Keratinocyte (primary cell): ENCODE data around the gene PADI1. TPM values are rescaled to one million over a fixed set of nuclear protein-coding genes. Genes with fewer than 3 reads are reported as not detected.

ENCODE experiments used
- DNase-seq: peaks from one replicate; pipeline ENCODE4 v3.0.0-alpha.2; 2011; ENCODE audit warnings: low read depth, missing footprints, low spot score
- FAIRE-seq: peaks from 2 replicates; lab custom pipeline; 2011; peaks lifted over from hg19 to GRCh38; lab: Jason Lieb, UNC
- H2AFZ ChIP-seq: 2 replicates; pipeline ENCODE4 v1.6.0; 2012; ENCODE audit warnings: low read length, control low read depth, inconsistent platforms; ENCODE audit not compliant: control insufficient read depth
- H3K27ac ChIP-seq: 2 replicates; pipeline ENCODE4 v1.5.1; 2011; ENCODE audit warnings: low read length; ENCODE audit not compliant: control insufficient read depth, insufficient read depth
- H3K27me3 ChIP-seq: 3 replicates; pipeline ENCODE4 v1.6.0; 2011; ENCODE audit warnings: low read length; ENCODE audit not compliant: control insufficient read depth, insufficient read depth; ENCODE audit errors: extremely low read depth
- H3K36me3 ChIP-seq, 2 experiments: 2 replicates in 1 of 2; 3 replicates in 1 of 2; pipeline ENCODE4 v1.5.1; 2011; ENCODE audit warnings: low read length in 2 of 2, mild to moderate bottlenecking in 1 of 2; ENCODE audit not compliant: control insufficient read depth in 2 of 2, insufficient read depth in 2 of 2; ENCODE audit errors: extremely low read depth in 1 of 2
- H3K4me1 ChIP-seq: 3 replicates; pipeline ENCODE4 v1.5.1; 2011; ENCODE audit warnings: low read length; ENCODE audit not compliant: control insufficient read depth, insufficient read depth; ENCODE audit errors: extremely low read depth
- H3K4me2 ChIP-seq: 3 replicates; pipeline ENCODE4 v1.6.0; 2011; ENCODE audit warnings: low read depth, low read length; ENCODE audit not compliant: control insufficient read depth, insufficient read depth; ENCODE audit errors: extremely low read depth
- H3K4me3 ChIP-seq, 3 experiments: fragments of 200-600 bp in 1 of 3; sonication (generic) in 1 of 3; 2 replicates in 2 of 3; 3 replicates in 1 of 3; pipeline ENCODE4 v1.5.1; 2011 to 2016; ENCODE audit warnings: low read length in 3 of 3, mild to moderate bottlenecking in 3 of 3, control low read depth in 2 of 3, inconsistent platforms in 1 of 3, low read depth in 1 of 3, mixed read lengths in 1 of 3, mixed run types in 1 of 3, moderate library complexity in 1 of 3; ENCODE audit not compliant: control insufficient read depth in 2 of 3, insufficient read depth in 2 of 3; ENCODE audit errors: extremely low read depth in 1 of 3
- H3K79me2 ChIP-seq: 2 replicates; pipeline ENCODE4 v1.6.0; 2012; ENCODE audit warnings: low read length; ENCODE audit not compliant: control insufficient read depth, insufficient read depth
- H3K9ac ChIP-seq: 3 replicates; pipeline ENCODE4 v1.6.0; 2011; ENCODE audit warnings: low read length; ENCODE audit not compliant: control insufficient read depth, insufficient read depth; ENCODE audit errors: extremely low read depth
- H3K9me1 ChIP-seq: 3 replicates; pipeline ENCODE4 v1.6.0; 2011; ENCODE audit warnings: low read length; ENCODE audit not compliant: control insufficient read depth, insufficient read depth; ENCODE audit errors: extremely low read depth
- H3K9me3 ChIP-seq: 2 replicates; pipeline ENCODE4 v1.5.1; 2012; ENCODE audit warnings: low read depth, low read length; ENCODE audit not compliant: control insufficient read depth
- H4K20me1 ChIP-seq: 3 replicates; pipeline ENCODE4 v1.6.0; 2011; ENCODE audit warnings: low read length; ENCODE audit not compliant: control insufficient read depth, insufficient read depth; ENCODE audit errors: extremely low read depth
- EZH2 ChIP-seq: IDR thresholded peaks from one replicate; pipeline ENCODE4 v1.6.1; 2012; ENCODE audit warnings: inconsistent platforms, mild to moderate bottlenecking, low read length, moderate library complexity
- dilution Hi-C: fragments of 300-500 bp; cut with MboI; formaldehyde crosslinking; loops from one replicate; pipeline ENCODE4 v1.7.0; 2020; ENCODE audit warnings: low sequenced_read_pairs; ENCODE audit not compliant: extremely low pct_ligation_motif_present
- polyA plus RNA-seq, 5 experiments: library from polyadenylated mRNA; depleted of rRNA in 3 of 5; stranded (reverse) in 3 of 5; stranded (forward) in 1 of 5; unstranded in 1 of 5; fragments of >200 nt; gene quantifications; 1 replicate in 1 of 5; 2 replicates in 3 of 5; 3 replicates in 1 of 5; pipeline versions ENCODE4 v1.2.1 to v1.2.3, GENCODE V29; 2011 to 2012; ENCODE audit warnings: missing spikeins in 2 of 5, low read depth in 1 of 5, low replicate concordance in 1 of 5
- small RNA-seq, 3 experiments: library from RNA; depleted of rRNA; stranded (forward); fragments of <200 nt; gene quantifications; one replicate each; pipeline ENCODE3, GENCODE V24; 2012; ENCODE audit warnings: low read depth in 3 of 3, low replicate concordance in 1 of 3; ENCODE audit not compliant: insufficient read length in 3 of 3
- TF ChIP-seq, protein P1 (sequence below), 3 experiments: IDR thresholded peaks in 1 of 3; conservative IDR thresholded peaks in 1 of 3; optimal IDR thresholded peaks in 1 of 3; 2 replicates in 2 of 3; 3 replicates in 1 of 3; pipeline versions ENCODE3 to v1.5.1; 2011; ENCODE audit warnings: low read length in 3 of 3, mild to moderate bottlenecking in 3 of 3, moderate library complexity in 2 of 3, control low read depth in 1 of 3, inconsistent platforms in 1 of 3; ENCODE audit not compliant: insufficient read depth in 2 of 3; ENCODE audit errors: extremely low read depth in 1 of 3

The PADI1 gene
- polyA plus RNA-seq, 1 donor (not counting 4 experiments of a cell fraction or from before 2014, with no cell fraction given) = 0.96 TPM

DNA sequence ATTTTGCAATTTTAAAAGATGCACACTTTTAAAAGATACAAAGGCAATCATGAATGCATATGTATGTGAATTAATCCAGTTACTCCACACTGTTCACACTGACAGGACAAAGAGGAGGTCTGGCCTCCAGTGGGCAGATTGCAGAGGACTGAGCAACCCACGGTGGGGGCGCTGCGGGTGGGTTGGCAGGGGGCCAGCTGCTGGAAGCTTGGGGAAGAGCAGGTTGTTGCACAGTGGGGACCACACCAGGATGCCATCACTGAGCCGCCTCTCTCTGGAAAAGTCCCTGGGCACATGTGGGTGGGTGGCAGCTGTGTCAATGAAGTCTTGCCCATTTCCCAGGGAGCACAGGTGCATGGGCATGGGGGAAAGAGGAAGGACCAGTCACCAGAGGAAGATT, 90.4 kb downstream of the PADI1 start:
- H3K4me1 ChIP-seq = peaks cover 40% of the 10 kb centered on the region
- H3K4me3 ChIP-seq = no peak overlapping the region
- H3K9me3 ChIP-seq = no peaks in the 10 kb centered on the region
- no peaks in the 10 kb centered on the region for H4K20me1 ChIP-seq
- dilution Hi-C loops = no loop called here
- no peaks in the 10 kb centered on the region for H3K9me1 ChIP-seq
- no peak for DNase-seq
- H3K27me3 ChIP-seq = no peaks in the 10 kb centered on the region
- H2AFZ ChIP-seq = no peak overlapping the region
- no peak for FAIRE-seq
- no peaks in the 10 kb centered on the region for H3K79me2 ChIP-seq
- H3K27ac ChIP-seq = no peak overlapping the region
- H3K9ac ChIP-seq = no peak overlapping the region
- TF ChIP-seq EZH2 = no peak
- TF ChIP-seq, protein P1, sequence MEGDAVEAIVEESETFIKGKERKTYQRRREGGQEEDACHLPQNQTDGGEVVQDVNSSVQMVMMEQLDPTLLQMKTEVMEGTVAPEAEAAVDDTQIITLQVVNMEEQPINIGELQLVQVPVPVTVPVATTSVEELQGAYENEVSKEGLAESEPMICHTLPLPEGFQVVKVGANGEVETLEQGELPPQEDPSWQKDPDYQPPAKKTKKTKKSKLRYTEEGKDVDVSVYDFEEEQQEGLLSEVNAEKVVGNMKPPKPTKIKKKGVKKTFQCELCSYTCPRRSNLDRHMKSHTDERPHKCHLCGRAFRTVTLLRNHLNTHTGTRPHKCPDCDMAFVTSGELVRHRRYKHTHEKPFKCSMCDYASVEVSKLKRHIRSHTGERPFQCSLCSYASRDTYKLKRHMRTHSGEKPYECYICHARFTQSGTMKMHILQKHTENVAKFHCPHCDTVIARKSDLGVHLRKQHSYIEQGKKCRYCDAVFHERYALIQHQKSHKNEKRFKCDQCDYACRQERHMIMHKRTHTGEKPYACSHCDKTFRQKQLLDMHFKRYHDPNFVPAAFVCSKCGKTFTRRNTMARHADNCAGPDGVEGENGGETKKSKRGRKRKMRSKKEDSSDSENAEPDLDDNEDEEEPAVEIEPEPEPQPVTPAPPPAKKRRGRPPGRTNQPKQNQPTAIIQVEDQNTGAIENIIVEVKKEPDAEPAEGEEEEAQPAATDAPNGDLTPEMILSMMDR (optimal IDR thresholded peaks at IDR 0.05 in 1 of 3, IDR thresholded peaks at IDR 0.05 in 1 of 3, conservative IDR thresholded peaks at IDR 0.05 in 1 of 3; ENCODE audit: extremely low read depth in 1 of 3, insufficient read depth in 2 of 3, low read length in 3 of 3) = no peak
- H3K36me3 ChIP-seq = no peaks in the 10 kb centered on the region
- no peak overlapping the region for H3K4me2 ChIP-seq

Small RNA genes lying within 50 kb of the gene (small RNA-seq; reads per million reads assigned to genes)
- gene MIR3972 = 0 reads per million in 3 experiments

Other genes with a start within 250 kb of the PADI1 start
- 34.6 to 75.1 TPM (median 69.6 TPM) in 3 replicates for gene MFAP2, start 224.5 kb upstream of the PADI1 start, polyA plus RNA-seq
- 19.7 to 56.4 TPM (median 36.3 TPM) in 3 replicates for gene ATP13A2, start 193.2 kb upstream of the PADI1 start, polyA plus RNA-seq
- gene SDHB, start 151.1 kb upstream of the PADI1 start, polyA plus RNA-seq = 149 to 228 TPM (median 162 TPM) in 3 replicates
- gene PADI2, start 85.7 kb upstream of the PADI1 start, polyA plus RNA-seq = 0.09 to 0.23 TPM (median 0.13 TPM) in 3 replicates
- gene PADI3, start 44.0 kb downstream of the PADI1 start, polyA plus RNA-seq = 4.2 to 6.1 TPM (median 5.2 TPM) in 3 replicates
- 0.03 to 0.32 TPM (median 0.05 TPM) in 3 replicates for gene PADI4, start 103.1 kb downstream of the PADI1 start, polyA plus RNA-seq
- gene PADI6, start 167.1 kb downstream of the PADI1 start, polyA plus RNA-seq = not detected in 3 replicates
- 29.4 to 103 TPM (median 45.2 TPM) in 3 replicates for gene RCC2, start 234.5 kb downstream of the PADI1 start, polyA plus RNA-seq